Stimulated activated CD8-positive, alpha-beta memory T cell treated with anti-CD3 and anti-CD28 coated beads, Interleukin-12 subunit alpha, Interleukin-12 subunit beta, amount 100 ng/mL, for 24 hours (primary cell): ENCODE measurements around the gene ISCA2.

Experiments
- DNase-seq: peaks from one replicate; pipeline ENCODE4 v3.0.0-alpha.2; 2020; ENCODE audit errors: extremely low read depth

ISCA2 gene

GRCh38 chr14:74482571-74482970 is 11.0 kb upstream of the ISCA2 start:
- no peak for DNase-seq

- no peak for DNase-seq
Observed at GRCh38 chr14:74483321-74483720, 10.2 kb upstream of the ISCA2 start.

DNA sequence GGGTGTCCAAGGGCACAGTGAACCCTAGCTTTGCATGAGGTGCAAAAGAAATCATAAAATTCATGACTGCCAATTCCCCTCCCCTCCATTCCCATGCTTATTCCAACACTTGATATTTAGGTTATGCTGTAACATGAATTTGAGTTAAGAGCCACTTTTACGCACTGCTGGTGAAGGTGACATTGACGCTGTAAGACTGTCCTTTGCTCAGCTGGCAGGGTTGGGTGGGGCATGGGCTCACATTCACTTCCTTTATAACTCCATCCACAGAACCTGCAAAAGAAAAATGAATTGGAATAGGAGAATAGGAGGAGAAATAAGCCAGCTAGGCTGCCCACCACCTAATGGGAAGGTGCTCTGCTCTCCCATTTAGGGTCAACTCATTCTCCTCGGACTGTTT is 7.4 kb upstream of the ISCA2 start:
- DNase-seq: no peak

DNA sequence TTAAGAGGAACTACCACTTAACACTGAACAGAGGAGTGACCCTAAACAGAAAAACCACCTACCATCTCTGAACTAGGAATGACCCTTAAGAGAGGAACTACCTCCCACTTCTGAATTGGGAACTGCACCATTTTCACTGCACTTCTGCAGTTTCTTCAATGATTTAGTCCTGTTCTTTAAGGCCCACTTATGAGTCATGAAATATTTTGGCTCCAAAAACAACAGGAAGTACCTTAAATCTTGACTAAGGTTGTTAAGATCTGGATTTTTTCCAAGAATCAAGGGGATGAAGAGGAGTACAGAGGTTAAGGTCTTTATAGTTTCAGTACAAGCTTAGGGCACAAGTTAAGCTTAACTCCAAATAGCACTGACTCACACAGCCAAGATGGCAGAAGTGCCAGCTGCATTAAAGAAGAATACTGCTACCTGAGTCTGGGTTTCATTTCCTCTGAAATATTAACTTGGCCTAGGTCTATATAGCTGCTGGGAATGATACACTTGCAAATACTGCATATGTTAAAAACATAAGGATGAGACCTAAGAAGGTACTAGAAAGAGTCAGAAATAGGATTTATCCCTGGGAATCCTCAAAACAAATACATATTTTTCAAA is 4.7 kb upstream of the ISCA2 start:
- DNase-seq: no peak

DNA sequence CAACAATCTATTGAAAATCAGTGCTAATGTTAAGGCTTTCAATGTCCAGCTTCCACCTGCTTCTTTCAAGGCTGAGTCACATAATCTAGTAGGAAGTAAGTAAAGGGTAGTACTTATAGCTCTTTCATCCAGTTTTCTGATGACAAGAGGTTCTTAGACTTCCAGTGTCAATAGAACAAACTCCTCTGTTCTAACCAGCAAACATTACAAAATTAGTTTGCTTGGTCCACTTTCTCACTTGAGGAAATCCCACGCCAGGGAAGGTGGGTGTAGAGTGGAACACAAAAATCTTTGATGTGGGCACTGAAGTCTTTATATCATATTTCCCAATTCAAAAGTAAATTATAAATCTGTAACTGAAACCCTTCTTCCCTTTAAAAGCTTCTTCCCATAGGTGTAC is 3.1 kb upstream of the ISCA2 start:
- DNase-seq: no peak

DNA sequence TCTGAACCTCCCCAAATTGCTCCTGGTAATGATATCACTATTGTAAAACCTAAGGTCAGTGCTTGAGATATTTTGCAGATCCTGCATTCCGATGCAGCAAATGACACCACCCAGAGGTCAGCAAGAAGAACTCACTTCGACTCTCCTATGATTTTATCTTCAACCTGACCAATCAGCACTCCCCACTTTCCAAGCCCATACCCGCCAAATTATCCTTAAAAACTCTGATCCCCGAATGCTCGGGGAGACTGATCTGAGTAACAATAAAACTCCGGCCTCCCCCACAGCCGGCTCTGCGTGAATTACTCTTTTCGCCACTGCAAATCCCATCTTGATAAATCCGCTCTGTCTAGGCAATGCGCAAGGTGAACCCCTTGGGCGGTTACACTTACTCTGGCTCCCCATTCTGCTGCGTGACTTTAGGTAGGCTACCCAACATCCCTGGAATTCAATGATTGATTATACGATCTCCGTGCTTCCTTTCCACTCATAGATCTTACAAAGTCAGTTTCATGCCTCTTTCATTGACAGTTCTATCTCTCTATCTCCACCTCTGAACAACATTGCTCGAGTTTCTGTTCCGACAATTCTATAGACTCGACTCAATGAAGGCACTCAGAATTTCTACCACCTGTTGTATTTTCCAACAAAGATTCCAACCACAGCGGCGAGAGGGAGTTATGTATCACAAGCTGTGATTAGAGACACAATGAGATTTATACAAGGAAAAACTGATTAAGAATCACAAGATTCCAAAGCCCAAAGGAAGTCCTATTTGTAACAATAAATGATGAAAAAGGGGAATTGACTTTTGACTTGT is 1.4 kb upstream of the ISCA2 start:
- DNase-seq: no peak

DNA sequence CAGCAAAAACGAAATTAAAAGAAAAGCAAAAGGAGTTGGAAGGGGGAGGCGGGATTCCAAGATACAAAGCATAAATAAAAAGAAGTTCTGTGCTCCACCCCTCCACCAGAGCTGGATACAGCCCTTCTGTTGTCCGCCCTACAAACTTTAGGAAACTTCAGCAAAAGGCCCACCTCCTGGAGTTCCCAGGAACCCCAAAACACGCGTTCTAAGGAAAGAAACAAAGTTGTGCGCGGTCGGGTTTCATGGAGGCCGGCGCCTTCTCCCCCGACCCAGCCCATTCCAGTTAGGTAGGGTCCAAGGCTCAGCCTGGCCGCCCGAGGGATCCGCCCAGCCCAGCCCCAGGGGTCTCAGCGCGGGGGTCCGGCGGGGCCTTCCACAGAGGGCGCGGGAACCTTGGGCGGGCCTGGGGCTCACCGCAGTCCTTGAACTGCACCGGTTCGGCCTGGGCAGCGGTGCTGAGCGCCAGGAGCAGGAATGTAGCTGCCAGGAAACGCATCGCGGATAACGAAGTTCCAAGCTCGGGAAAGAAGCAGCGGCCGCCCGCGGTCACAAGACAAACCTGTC is 706 bp upstream of the ISCA2 start, which contains the start of gene NPC2:
TSS of gene NPC2 (minus strand) at position 530 of the 567 bp plus-strand sequence. CDS start at position 499, 31 bp downstream.
- DNase-seq: no peak

DNA sequence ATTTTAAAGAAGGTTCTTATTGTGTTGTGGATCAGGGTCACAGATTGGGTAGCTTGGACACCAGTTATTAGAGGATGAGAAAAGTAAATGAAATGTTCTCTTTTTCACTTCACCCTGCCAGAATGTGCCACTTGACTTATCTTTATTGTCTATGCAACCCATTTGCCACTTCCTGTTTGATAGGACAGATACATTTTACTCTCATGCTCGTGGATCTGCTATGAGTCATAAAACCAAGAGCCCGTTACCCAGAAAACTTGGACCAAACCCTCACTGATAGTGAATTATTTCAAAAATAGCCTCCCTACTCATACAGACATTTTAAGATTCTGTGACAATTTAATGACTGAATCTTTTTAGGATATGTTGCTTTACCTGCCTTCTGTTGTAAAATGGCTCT is 1.8 kb downstream of the ISCA2 start:
- DNase-seq: no peak

DNA sequence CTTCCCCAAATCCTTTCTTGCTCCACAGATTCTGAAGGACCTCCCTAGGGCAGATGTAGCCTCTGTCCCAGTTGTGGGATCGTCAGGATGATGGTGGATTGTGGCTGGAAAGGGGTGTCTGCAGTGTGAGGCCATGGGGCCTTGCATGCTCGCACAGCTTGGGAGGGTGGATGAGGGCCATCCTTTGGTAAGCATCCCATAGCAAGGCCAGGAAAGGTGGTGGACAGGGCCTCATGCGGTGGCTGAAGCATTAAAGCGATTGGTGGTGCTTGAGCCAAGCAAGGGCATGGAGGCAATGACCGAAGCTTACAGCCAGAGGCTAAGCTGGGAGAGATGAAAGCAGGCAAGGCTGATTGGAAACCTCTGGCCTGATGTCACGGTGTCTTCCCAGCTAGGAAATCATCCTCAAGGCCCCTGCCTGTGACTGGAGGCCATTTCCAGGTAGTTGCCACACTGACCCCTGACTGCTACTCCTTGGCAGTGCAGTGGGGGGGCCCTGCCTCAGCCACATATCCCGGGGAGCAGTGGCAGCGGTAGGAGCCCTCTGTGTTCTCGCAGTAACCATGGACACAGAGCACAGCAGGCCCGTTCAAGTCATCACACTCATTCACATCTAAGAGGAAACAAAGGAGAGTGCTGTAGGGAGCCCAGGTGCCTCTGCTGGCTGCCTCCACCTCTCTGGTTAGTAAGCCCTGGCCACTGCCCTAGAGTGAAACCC is 7.0 kb downstream of the ISCA2 start:
- no peak for DNase-seq

GRCh38 chr14:74501135-74501614 is 7.6 kb downstream of the ISCA2 start:
- DNase-seq: no peak

GRCh38 chr14:74501691-74502090 is 8.1 kb downstream of the ISCA2 start:
- DNase-seq: no peak

DNA sequence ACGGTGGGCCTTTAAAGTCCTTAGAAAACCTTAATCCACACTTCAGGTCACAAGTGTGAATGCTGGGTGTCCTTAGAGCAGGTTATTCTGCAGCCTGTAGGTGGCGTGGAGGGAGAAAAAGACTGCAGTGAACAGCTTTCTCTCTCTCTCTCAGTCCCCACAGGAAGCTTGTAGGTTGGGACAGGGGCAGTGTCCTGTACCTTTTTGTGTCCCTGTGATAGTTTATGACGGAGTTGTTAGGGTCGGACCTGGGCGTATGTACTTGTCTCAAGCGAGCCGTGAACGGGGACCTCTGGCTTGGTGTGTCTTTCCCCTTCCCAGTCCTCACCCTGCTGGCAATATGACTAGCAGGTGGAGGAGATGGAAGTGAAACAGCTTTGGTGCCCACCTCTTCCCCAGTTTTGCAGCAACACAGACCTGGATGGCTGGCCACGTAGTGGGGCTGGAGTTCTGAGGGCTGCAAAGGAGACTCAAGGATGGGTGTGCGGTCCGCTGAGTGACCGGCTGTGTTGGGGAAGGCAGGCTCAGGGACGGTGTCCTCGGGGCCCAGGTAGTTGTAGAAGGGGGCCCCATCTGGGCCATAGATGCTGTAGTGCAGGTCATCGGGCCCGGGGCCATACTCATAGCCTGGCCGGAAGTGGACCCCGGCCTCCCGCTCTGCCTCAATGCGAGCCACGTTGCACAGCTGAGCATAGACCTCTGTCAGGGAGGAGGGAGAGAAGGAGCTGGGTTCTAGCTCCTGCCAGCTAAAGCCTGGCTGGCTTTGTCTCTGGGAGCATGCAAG is 8.9 kb downstream of the ISCA2 start:
- no peak for DNase-seq

DNA sequence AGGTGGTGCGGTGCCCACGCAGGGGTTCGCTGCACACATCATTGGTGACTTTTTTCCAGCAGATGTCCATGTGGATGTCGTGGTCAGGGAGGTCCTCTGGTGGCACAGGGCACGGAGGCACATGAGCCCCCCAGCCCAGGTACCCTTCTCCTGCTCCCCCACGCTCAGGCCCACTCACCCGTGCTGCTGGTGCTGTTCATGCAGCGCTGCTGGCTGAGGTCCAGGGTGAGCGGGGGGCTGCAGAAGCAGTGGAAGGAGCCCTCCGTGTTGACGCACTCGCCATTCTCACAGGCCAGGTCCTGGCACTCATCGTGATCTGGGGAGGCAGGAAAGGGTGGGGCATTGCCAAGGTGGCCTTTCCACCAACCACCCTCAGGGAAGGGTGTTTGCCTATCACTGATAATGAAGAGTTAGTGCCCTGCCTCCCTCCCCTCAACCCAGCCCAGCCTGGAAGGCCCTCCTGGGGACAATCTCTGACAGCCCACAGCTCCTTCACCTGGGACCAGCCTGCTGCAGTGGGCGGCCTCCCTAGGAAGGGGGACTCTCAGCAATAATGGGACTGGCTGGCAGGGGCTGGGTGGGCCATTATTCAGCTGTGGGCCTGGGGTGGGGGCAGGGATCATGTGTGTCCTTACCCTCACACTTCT is 9.8 kb downstream of the ISCA2 start:
- DNase-seq: no peak

GRCh38 chr14:74503938-74504335 is 10.4 kb downstream of the ISCA2 start:
- DNase-seq: no peak

DNA sequence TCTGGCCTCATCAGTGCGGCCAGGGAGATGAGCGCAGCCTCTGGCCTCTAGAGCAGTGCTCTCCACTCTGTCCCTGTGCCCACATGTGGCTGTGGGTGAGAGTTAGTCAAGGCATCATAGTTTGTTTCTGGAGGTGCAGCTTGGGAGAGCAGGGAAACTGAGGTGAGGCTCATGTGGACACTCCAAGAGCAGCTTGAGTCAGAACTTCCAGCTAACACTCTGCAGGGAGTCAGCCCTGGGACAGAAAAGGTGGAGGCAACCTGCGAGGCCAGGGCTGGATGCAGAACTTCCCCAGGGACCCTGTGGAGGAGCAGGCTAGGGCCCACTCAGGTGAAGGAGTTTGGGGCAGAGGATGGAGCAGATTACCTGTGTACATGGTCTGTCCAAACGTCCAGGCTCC is 10.8 kb downstream of the ISCA2 start:
- DNase-seq: no peak

- DNase-seq: no peak
Observed at GRCh38 chr14:74504874-74505720, 11.5 kb downstream of the ISCA2 start.

DNA sequence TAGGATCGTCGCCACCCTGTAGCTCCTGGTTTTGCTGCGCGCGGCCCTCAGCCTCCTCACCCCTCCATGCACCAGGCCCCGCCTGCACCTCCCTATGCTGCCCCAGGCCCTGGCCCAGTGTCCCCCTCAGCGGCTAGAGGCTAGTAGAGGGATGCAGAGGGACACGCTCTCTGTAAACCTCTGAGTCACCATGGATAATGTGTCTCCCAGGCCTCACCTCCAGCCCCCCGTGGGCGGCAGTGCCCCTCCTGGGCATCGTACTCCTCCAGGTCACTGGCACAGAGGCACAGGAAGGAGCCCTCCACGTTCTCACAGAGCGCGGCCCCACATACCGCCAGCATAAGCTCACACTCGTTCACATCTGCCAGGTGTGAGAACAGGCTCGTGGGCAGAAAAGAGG is 12.3 kb downstream of the ISCA2 start:
- DNase-seq: no peak

DNA sequence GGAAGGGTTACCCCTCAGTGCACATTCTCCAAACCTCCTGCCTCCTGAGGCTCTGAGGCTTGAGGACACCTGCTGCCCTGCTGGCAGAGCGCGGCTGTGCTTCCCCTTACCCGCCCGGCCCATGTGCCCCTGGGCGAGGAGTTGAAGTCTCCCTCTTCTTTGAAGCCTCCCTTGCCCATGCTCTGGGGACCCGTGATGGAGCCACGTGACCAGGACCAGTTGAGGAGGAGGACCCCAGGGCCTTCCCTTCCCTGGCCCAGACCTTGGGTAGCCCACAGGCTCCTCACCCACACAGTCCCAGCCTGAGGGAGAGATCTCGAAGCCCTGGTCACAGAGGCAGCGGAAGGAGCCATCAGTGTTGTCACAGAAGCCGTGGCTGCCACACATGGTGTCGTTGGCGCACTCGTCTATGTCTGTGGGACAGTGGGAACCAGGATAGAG is 12.9 kb downstream of the ISCA2 start:
- DNase-seq: no peak

- no peak for DNase-seq
Observed at GRCh38 chr14:74507085-74507484, 13.5 kb downstream of the ISCA2 start.

- DNase-seq: no peak
Observed at GRCh38 chr14:74507840-74508239, 14.3 kb downstream of the ISCA2 start.
